ENCODE data around the gene SRRT.

The SRRT gene, protein sequence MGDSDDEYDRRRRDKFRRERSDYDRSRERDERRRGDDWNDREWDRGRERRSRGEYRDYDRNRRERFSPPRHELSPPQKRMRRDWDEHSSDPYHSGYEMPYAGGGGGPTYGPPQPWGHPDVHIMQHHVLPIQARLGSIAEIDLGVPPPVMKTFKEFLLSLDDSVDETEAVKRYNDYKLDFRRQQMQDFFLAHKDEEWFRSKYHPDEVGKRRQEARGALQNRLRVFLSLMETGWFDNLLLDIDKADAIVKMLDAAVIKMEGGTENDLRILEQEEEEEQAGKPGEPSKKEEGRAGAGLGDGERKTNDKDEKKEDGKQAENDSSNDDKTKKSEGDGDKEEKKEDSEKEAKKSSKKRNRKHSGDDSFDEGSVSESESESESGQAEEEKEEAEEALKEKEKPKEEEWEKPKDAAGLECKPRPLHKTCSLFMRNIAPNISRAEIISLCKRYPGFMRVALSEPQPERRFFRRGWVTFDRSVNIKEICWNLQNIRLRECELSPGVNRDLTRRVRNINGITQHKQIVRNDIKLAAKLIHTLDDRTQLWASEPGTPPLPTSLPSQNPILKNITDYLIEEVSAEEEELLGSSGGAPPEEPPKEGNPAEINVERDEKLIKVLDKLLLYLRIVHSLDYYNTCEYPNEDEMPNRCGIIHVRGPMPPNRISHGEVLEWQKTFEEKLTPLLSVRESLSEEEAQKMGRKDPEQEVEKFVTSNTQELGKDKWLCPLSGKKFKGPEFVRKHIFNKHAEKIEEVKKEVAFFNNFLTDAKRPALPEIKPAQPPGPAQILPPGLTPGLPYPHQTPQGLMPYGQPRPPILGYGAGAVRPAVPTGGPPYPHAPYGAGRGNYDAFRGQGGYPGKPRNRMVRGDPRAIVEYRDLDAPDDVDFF

DNA sequence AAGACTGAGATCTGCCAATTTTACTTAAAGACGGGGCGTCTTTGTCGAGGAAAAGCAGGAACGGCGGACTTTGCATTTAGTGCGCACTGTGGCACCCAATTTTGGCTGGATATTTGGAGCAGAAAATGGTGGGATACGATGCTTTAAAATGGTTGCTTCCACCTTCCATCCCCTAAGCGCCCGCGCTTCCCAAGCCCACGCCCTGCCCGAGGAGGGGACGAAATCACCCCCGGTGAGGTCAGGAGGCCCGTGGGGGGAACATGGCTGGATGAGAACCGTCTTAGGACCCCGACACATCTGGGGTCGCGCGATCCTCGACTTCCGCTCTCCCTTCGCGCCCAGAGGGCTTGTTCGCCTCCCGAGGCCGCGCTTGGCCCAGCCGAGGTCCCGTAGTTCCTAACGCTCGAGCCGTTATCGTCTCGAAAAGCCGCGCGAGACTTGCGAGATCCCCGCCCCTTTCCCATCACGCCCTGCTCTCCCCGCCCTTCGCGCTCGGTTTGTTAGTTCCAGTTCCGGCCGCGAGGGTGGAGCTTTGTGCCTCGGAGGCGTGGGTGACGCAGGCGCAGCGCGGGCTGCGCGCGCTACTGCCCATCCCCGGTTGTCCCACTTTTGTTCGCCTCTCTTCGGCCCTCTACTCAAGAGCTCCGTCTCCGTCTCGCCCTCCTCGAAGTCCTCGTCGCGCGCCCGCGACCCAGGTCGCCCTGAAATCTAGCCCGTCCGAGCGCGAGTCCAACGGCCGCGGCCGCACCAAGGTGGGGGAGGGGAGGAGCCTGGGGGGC is at the start of gene SRRT:
TSS of gene SRRT (plus strand) at position 527 of the 779 bp plus-strand sequence. CDS start 488 bp downstream, outside the sequence.
- peak; percentile 98 for DNase-seq

DNA sequence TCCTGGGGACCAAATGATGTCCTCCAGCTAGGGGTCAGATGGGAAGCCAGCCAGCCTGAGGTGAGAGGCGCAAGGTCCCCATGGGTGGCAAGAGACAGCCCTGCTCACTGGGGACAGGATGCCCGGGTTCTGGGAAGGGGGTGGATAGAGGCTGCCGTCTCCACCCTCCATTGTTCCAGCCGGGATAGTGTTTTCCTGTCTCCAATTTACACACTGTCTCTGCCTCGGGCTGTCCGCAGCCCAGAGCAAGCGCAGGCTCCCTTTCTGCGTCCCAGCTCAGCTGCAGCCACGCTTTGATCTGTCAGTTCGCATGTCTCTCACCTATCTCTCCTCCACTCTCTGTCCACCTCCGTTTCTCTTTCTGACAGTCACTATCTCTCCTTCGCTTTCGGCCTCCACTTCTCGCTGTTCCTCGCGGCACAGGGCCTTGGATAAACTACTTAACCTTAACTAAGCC is 49.7 kb upstream of the SRRT start:
- DNase-seq: no peak

DNA sequence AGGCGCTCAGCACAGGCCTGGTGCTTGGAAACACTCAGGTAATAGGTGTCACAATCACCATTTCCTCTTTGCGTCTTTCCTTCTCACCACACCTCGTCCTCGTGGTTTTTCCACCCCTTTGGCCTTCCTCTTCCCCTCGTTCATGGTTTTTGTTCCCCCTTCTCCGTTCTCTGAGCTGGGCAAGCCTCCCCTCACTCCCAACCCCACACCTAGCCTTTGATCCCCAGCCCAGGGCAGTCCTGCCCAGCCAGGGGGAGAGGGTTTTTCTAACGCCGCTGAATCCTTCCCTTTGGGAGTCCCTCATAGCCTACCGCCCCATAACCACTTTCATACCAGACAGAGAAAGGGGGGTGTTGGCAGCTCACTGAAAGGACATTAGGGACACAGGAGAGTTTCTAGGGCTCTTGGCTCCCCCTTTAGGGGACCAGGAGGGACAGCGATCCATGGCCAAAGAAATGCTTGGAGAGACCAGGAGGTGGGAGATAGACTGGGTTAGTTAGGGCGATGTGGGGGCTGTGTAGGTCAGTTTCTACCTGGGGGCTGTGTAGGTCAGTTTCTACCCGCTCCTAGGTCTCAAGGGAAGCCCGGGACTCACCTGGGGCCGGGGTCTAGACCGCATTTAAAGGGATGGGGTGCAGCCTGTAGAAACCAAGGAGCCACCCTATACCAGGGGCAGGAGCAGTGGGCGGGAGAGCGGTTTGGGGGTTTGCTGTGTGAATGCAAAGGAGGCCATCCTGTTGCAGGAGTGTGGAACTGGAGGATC is 49.0 kb upstream of the SRRT start:
- DNase-seq: no peak

DNA sequence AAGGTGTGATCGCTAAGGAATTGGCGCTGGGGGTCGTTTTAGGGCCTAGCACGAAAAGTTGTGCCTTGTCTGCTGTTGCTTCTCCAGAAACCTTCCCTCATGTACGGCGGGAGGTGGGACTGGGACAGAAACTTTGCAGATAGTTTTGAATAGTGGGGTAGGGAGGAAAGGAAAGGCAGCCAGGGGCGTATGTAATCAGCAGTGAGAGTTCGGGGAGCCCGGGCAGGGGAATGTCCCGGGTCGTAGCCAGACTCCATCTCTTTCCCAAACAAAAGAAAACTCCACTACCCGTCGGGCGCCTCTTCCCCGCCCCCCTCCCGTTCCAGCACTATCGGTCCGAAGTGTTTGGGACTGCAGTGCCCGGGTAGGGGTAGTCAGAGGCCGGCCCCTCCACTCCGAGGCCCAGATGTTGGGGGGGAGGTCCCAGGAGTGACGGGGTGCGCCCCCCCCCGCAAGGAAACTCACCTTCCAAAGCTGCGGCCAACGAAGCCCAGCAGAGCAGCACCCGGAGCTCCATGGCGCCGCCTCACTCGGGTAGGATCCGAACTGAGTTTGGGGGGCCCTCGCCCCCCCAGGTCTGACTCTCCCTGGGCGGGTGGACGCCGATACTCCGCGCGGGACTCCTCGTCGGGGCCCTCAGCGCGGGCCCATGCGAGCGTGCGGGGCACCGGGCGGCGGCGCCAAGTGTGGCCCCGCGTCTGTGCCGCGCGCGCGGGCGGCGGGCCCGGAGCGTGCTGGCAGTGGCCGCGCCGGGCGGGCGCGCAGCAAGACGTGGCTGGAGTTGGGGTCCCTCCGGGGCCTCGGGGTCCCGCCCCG is 48.2 kb upstream of the SRRT start:
- DNase-seq: no peak

DNA sequence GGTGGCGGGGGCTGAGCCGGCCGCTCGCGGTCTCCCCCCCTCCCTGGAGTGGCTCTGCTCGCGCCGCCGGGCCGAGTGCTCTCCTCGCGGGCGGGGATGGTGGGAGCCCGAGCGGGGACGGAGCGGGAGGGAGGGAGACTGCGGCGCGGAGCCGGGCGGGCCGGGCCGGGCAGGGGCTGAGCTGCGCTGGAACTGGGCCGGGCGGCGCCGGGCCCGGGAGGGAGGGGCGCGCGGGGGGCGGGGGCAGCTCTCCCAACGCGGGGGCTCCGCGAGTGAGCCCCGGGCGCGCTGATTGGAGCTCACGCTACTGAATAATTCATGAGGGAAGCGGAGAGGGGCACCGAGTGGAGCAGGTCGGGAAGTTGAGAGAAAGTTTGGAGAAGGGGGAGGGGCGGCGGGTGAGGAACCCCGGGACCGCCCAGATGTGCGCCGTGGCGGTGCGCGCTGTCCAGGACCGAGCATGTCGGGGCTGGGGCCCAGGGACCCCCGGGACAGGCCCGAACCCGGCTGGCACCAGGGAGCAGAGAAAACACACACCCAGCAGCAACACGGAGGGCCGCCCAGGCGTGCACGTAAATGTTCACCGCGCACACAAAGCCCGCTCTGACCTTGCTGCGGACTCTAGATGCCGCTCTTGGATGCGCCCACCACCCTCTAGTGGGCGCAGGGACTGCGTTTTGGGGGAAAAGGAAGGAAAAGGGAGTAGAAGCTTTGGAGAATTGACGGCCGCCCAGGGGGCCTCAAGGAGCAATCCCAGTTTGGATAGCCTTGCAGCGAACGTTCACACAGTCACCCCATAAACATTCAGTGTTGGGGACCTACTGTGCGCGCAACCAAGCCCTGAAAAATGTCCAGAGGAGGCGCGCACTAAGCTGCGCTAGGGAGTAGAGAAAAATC is 47.3 kb upstream of the SRRT start, which contains the start of gene EPHB4:
TSS of gene EPHB4 (minus strand) at position 194 of the 897 bp plus-strand sequence. CDS start 493 bp downstream, outside the sequence.
- DNase-seq: no peak

DNA sequence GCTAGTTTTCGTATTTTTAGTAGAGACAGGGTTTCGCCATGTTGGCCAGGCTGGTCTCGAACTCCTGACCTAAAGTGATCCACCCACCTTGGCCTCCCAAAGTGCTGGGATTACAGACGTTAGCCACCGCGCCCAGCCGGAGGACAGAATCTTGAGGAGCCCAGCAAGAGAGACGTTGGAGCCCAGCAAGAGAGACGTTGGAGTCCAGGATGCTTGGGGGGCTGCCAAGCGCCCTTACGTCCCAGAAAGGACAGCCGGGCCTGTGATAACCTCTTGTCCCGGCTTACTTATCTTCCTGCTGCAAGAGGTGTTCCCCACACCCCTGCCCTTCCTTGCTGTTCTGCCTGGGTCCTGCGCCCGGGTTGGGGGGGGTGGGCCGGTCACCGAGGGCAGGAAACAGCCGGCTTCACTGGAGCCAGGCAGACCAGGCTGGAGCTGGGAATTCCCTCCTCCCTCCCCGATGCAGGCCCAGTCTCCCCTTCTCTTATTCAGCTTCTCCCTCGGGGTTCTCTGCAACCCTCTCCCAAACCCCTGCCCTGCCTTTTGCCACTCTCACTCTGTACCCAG is 45.7 kb upstream of the SRRT start:
- DNase-seq: no peak

DNA sequence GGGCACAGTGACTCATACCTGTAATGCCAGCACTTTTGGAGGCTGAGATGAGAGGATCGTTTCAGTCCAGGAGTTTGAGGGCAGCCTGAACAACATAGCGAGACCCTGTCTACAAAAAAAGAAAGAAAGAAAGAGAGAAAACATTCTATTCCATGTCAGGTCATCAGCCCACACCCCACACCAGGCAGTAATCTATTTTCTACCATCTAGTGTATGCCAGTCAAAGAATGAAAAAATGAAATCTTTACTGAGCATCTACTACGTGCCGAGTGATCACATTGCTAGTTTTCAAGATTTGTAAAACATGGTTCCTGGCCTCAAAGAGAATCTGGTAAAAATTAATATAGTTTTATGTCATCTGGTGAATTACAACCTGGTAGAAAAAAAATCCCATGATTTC is 44.5 kb upstream of the SRRT start:
- DNase-seq: no peak

DNA sequence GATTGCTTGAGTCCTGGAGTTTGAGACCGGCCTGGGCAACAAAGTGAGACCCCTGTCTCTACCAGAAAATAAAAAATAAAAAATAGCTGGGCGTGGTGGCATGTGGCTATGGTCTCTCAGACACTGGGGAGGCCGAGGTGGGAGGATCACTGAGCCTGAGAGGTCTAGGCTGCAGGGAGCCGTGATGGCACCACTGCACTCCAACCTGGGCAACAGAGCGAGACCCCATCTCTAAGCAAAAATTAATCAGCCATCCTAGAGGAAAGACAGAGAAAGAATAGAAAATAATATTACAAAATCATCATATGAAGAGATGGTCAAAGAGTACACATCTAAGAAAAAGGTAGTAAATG is 42.6 kb upstream of the SRRT start:
- no peak for DNase-seq

DNA sequence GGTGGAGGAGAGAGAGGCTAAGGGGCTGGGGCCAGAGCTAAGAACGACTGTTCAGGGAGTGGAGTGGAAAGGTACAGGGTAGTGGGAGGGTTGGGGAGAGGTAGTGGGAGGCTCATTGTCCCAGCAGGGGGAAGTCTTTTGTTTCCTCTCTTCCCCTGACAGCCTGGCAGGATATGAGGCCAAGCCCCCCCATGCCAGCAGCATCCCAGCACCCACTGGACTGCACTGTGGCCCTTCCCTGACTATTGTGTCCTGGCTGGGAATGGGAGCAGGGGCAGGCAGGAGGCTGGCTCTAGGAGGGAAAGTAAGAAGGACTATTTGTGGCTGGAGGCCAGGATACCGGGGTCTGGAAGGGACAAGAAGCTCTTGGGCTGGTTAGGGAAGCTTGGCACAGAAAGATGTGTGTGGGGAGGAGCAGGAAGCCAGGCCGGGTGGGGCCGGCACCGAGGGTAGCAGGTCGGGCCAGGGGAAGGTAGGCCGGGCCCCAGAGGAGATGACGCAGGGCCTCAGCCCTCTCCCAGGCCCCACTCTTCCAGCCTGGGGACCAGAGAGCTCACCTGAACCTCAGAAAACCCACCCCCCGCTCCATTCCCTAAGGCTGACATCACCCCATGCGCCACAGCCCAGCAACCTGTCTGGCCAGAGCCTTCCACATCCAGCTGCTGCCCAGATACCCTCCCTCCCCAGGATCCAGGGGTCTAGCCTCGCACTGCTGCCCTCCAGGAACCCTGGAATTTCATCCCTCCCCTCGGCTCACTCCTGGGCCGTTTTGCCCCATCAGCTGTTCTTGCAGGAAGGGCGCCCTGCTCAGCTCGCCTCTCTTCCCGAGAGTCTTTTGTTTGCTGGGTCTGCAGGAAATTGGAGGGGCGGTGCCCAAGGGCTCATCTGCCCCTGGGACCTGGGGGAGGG is 38.7 kb upstream of the SRRT start:
- DNase-seq: no peak

DNA sequence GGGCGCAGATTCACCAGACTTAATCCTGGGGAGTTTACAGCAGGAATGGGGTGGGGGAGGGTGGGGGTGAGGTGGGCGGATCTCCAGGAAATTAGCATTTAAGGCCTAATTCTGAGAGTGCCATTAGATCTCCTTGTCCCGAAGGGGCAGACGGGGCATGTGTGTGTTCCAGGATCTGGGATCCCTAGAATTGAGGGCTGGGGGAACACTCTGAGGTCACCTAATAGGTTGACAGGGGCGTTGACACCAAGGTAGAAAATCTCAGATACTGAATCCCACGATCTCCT is 38.1 kb upstream of the SRRT start:
- no peak for DNase-seq

DNA sequence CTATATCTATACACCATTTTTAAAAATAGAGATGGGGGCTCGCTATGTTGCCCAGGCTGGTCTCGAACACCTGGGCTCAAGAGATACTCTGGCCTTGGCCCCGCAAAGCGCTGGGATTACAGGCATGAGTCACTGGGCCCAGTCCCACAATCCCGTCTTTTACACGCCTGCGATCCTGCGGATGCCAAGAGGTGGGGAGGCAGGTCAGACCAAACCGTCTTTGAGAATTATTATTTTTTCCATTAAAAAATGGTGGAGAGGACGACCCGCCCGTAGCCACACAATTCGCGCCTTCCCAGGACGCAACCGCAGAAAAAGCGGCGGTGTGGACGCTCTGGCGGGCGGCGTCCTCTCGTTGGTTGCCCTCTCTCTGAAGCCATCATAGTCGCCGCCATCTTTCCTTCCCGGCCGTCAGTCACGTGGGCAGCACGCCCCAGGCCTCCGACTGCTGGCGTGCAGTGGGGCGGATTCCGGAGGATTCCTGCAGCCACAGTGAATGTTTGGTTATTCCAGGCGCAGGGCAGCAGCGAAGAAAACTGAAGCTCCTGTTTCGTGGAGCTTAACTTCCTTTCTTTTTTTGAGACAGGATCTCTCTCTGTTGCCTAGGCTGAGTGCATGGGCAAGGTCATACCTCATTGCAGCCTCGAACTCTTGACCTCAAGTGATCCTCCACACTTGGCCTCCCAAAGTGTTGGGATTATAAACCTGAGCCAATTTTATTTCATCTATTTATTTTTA is 37.6 kb upstream of the SRRT start:
- DNase-seq: peak; percentile 84

DNA sequence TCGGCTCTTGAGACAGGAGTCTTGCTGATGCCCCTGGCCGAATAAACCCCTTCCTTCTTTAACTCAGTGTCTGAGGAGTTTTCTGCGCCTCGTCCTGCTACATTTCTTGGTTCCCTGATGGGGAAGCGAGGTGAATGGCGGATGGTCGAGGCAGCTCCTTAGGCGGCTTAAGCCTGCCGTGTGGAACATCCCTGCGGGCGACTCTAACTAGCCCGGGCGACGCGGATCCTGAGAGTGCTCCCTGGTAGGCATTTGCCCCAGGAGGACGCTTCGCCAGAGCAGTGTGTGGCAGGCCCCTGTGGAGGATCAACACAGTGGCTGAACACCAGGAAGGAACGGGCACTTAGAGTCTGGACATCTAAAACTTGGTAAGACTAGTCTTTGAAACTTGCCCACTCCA is 35.5 kb upstream of the SRRT start:
- no peak for DNase-seq

DNA sequence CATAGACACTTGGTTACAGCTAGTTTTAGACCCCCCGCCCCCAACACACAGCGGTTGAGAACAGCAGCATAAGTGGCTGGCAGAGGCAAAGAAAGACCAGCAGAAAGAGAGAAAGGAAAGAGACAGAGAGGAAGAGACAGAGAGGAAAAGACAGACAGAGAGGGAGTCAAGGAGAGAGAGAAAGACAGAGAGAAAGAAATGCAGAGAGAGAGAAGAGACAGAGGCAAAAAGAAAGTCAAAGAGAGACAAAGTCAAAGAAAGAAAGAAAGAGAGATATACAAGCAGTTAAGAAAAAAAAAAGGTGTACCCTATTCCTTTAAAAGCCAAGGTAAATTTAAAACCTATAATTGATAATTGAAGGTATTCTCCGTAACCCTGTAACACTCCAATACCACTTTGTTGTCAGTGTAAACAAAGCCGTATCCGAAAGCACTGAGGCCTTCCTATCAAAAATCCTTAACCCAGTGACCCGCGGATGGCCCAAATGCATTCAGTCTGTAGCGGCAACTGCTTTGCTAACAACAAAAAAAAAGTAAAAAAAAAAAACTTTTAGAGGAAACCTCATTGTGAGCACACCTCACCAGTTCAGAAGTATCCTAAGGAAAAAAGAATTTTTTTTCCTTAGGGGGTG is 34.3 kb upstream of the SRRT start:
- no peak for DNase-seq

DNA sequence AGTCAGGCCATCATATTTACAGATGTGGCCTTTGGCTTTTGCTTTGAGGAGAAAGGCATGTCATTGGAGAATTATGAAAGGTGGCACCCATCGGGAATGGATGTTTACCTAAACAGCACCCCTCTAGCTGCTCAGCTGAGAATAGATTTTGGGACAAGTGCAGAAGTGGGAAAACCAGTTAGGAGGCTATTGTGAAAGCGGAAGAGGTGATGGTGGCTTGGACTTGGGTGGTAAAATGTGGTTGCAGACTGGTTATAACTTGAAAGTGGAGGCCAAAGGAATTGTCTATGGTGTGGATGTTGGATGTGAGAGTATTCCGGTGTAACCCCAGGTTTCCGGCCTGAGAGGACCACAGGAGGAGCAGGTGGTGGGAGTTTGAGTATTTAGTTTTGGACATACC is 27.5 kb upstream of the SRRT start:
- no peak for DNase-seq

DNA sequence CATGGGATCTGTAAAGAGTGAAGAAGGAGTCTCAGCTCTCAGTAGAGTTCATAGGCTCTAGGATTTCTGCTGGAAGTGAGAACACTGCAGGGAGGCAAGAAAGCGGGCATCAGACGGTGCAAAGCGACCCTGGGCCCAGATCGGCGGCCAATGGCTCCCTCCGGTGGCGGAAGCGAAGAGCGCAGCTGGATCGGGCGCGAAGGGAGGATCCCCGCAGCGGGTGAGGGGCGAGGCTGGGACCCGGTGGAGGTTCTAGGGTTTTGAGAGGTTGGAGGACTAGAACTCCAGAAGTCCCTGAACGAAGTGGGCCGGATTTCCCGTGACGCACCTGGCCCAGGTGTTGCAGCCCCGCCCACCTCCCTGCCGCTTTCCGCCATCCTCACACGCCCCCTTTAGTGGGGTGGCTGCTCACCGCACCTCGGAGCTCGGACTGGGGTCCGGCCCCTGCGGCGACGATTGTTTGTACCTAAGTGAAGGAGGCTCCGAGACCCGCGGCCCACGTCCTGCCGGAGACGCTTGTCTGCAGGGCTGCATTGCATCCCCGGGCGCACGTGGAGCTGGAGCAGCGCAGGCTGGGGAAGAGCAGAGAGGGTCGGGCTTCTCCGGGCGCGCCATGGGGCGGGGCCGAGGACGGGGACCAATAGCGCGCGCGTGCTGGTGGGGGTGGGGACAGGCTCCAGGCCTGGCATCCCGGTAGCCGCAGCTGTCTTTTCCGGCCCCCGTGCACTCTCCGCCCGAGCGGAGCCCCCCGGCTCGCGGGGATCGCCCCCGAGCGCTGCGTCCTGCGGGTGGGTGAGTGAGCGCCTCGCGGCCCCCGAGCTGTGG is 22.6 kb upstream of the SRRT start, which contains the start of gene SLC12A9:
TSS of gene SLC12A9 (plus strand) at position 666 of the 825 bp plus-strand sequence. CDS start 1,485 bp downstream, outside the sequence.
- DNase-seq: peak; percentile 78

DNA sequence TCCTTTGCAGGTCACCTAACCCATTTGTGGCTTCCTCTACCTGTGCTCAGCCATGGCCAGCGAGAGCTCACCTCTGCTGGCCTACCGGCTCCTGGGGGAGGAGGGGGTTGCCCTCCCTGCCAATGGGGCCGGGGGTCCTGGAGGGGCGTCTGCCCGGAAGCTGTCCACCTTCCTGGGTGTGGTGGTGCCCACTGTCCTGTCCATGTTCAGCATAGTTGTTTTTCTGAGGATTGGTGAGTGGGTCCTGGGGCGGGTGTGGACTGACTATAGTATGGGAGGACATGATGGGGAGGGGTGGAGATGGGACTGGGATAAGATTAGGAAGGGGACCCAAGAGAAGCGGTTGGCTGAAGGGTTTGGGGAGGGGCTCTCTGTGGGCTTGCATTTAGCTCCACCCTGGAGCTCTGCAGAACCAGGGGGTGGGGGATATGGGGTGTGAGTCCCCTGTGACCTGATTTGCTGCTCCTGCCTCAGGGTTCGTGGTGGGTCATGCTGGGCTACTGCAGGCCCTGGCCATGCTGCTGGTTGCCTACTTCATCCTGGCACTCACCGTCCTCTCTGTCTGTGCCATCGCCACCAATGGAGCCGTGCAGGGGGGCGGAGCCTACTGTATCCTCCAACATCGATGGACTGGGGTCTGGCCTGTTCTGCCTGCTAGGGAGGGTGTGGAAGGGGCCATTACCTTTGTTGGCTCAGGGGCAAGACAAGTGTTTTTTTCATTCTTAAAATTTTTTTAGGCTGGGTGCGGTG is 20.6 kb upstream of the SRRT start:
- no peak for DNase-seq

All from CD4-positive, alpha-beta T cell treated with Interleukin-4 for 4 hours (primary cell).